Esophagus muscularis mucosa (tissue), 4 donors: ENCODE results near the gene ALG2. TPM values are rescaled to one million over a fixed set of nuclear protein-coding genes. Genes with fewer than 3 reads are reported as not detected.
A peak's percentile ranks its signal among the peaks of the same experiment; 100 is the strongest.

Experiments used
- DNase-seq: peaks from one replicate; pipeline ENCODE4 v3.0.0-alpha.2; 2017; ENCODE audit errors: extremely low spot score
- H3K27ac ChIP-seq, 4 donors: fragments of 200-600 bp; sonication (generic); replicated peaks in 1 of 4; 1 replicate in 3 of 4; 2 replicates in 1 of 4; pipeline ENCODE4 v1.5.1; 2016 to 2019; ENCODE audit warnings: mild to moderate bottlenecking in 1 of 4
- H3K27me3 ChIP-seq, 4 donors: fragments of 200-600 bp; sonication (generic); one replicate each; pipeline versions ENCODE4 v1.5.1 to v1.6.0; 2016 to 2019
- H3K36me3 ChIP-seq, 4 donors: fragments of 200-600 bp; sonication (generic); one replicate each; pipeline ENCODE4 v1.5.1; 2016 to 2019
- H3K4me1 ChIP-seq, 4 donors: fragments of 200-600 bp; sonication (generic); one replicate each; pipeline ENCODE4 v1.5.1; 2016 to 2019
- H3K4me3 ChIP-seq, 4 donors: fragments of 200-600 bp; sonication (generic); 1 replicate in 2 of 4; 2 replicates in 2 of 4; pipeline ENCODE4 v1.5.1; 2016 to 2019; ENCODE audit warnings: mild to moderate bottlenecking in 4 of 4, moderate library complexity in 1 of 4
- H3K9me3 ChIP-seq, 4 donors: fragments of 200-600 bp; sonication (generic); 1 replicate in 3 of 4; 2 replicates in 1 of 4; pipeline ENCODE4 v1.5.1; 2016 to 2019
- EP300 ChIP-seq: sonication (generic); formaldehyde crosslinking; IDR thresholded peaks from one replicate; pipeline ENCODE4 v1.6.1; 2017; ENCODE audit warnings: antibody characterized with exemption
- POLR2A ChIP-seq: fragments of 450-650 bp; IDR thresholded peaks from one replicate; pipeline ENCODE4 v1.6.1; 2017; ENCODE audit warnings: antibody characterized with exemption, moderate library complexity, mild to moderate bottlenecking, low read depth
- POLR2AphosphoS5 ChIP-seq, 2 donors: sonication (generic); formaldehyde crosslinking; IDR thresholded peaks; one replicate each; pipeline ENCODE4 v1.6.1; 2017; ENCODE audit warnings: antibody characterized with exemption in 2 of 2
- WGBS: methylation state at CpG from one replicate; pipeline ENCODE4 v1.1.5; 2018; 5-methylcytosine and 5-hydroxymethylcytosine counted together
- intact Hi-C: fragments of 100-400 bp; cut with DNase I; formaldehyde crosslinking; loops from one replicate; pipeline ENCODE4 v1.15.1; 2023
- total RNA-seq, 4 donors: library from RNA; depleted of rRNA; stranded (reverse); fragments of >200 nt; gene quantifications; one replicate each; pipeline versions ENCODE4 v1.1.0 to v1.2.1, GENCODE V29; 2016
- TF ChIP-seq, protein P1 (sequence below), 3 experiments: fragments of 200-600 bp in 2 of 3; fragments of 450-650 bp in 1 of 3; sonication (generic) in 2 of 3; IDR thresholded peaks; one replicate each; pipeline ENCODE4 v1.5.1; 2017 to 2019; ENCODE audit warnings: antibody characterized with exemption in 3 of 3, mild to moderate bottlenecking in 2 of 3, moderate library complexity in 1 of 3

The ALG2 gene, protein sequence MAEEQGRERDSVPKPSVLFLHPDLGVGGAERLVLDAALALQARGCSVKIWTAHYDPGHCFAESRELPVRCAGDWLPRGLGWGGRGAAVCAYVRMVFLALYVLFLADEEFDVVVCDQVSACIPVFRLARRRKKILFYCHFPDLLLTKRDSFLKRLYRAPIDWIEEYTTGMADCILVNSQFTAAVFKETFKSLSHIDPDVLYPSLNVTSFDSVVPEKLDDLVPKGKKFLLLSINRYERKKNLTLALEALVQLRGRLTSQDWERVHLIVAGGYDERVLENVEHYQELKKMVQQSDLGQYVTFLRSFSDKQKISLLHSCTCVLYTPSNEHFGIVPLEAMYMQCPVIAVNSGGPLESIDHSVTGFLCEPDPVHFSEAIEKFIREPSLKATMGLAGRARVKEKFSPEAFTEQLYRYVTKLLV
- 10 to 100 TPM; 19.5 to 33.4 (median 26.2) TPM for total RNA-seq

DNA sequence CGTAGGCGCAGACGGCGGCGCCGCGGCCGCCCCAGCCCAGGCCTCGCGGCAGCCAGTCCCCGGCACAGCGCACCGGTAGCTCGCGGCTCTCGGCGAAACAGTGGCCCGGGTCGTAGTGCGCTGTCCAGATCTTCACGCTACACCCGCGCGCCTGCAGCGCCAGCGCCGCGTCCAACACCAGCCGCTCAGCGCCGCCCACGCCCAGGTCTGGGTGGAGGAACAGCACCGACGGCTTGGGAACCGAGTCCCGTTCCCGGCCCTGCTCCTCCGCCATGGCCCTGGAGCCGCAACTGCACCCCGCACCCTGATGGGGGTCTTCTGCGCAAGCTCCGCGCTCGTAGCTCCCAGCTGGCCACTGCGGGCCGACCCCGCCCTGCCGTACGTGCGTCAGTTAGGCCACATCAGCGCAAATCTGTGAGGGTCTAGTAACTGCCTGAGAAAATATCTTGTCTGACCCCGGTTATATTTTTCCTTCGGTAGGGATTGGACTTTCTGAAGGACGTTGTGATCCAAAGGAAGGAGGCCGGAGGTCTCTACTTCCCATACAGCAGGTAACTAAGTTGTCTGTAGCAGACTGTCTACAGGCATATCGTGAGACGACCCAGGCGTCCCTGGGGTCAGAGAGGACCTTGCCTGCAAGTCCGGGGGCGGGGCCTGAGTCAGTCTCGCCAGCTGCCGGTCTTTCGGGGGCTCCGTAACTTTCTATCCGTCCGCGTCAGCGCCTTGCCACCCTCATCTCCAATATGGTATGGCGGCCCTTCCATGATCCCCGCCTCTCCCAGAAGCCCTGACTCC lies at the start of gene ALG2, which contains the start of gene SEC61B:
ALG2 (minus strand) TSS at position 322 of the 795 bp plus-strand sequence; CDS start at position 274, 48 bp downstream.
SEC61B (plus strand) TSS at position 662 of the 795 bp plus-strand sequence; CDS start at position 744, 82 bp downstream.
- TF ChIP-seq POLR2A (peak; percentile 92), POLR2AphosphoS5 (IDR thresholded peaks at IDR 0.05) (peak; percentile 98 to 99), EP300 (no peak)
- TF ChIP-seq, protein P1, sequence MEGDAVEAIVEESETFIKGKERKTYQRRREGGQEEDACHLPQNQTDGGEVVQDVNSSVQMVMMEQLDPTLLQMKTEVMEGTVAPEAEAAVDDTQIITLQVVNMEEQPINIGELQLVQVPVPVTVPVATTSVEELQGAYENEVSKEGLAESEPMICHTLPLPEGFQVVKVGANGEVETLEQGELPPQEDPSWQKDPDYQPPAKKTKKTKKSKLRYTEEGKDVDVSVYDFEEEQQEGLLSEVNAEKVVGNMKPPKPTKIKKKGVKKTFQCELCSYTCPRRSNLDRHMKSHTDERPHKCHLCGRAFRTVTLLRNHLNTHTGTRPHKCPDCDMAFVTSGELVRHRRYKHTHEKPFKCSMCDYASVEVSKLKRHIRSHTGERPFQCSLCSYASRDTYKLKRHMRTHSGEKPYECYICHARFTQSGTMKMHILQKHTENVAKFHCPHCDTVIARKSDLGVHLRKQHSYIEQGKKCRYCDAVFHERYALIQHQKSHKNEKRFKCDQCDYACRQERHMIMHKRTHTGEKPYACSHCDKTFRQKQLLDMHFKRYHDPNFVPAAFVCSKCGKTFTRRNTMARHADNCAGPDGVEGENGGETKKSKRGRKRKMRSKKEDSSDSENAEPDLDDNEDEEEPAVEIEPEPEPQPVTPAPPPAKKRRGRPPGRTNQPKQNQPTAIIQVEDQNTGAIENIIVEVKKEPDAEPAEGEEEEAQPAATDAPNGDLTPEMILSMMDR (IDR thresholded peaks at IDR 0.05) = peak in 1 of 3 experiments; percentile 6
- Histone ChIP-seq H3K36me3 (peaks cover 0 to 30% (median 15%) of the 10 kb centered on the region in 4 donors), H3K4me1 (peaks cover 67 to 78% (median 71%) of the 10 kb centered on the region in 4 donors), H3K27ac (peak within 1 kb of the TSS; percentile 87 to 93 (median 90)), H3K27me3 (no peaks in the 10 kb centered on the region), H3K4me3 (peak within 1 kb of the TSS; percentile 77 to 88 (median 83)), H3K9me3 (no peaks in the 10 kb centered on the region)
- intact Hi-C loops = loop anchor here (5.0 kb wide), 1 partner anchor 35 kb away; no protein-coding TSS in a partner anchor
- peak; percentile 97 for DNase-seq
- WGBS = under 1% methylated on average over 30 of the region's 70 CpGs

DNA sequence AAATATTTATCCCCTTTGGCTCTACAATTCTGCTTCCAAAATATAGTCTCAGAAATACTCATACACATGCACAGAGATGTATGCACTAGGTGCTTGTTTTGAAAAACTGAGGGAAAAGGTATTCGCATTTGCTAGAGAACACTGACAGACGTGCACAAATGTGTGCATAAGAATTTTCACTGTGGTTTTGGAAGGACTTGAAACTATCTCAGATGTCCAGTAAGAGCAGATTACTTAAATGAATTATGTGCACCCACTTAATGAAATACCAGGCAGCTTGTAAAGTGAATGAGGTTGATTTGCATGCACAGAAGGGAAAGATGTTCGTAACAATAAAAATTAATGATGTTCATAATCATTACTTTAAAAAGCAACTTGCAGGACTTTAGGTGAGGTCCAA lies 48.7 kb upstream of the ALG2 start:
- WGBS = 67% methylated on average over 3 of the region's 3 CpGs
- no peaks in the 10 kb centered on the region for H3K27me3 ChIP-seq
- no peaks in the 10 kb centered on the region for H3K9me3 ChIP-seq
- intact Hi-C loops = no loop called here
- DNase-seq = no peak
- no peaks in the 10 kb centered on the region for H3K36me3 ChIP-seq
- H3K4me1 ChIP-seq = peaks cover 0 to 11% (median 7%) of the 10 kb centered on the region in 4 donors
- TF ChIP-seq, protein P1 (IDR thresholded peaks at IDR 0.05) = no peak
- TF ChIP-seq POLR2A (no peak), EP300 (no peak), POLR2AphosphoS5 (IDR thresholded peaks at IDR 0.05) (no peak)
- H3K4me3 ChIP-seq = no peak overlapping the region
- H3K27ac ChIP-seq = no peak overlapping the region

DNA sequence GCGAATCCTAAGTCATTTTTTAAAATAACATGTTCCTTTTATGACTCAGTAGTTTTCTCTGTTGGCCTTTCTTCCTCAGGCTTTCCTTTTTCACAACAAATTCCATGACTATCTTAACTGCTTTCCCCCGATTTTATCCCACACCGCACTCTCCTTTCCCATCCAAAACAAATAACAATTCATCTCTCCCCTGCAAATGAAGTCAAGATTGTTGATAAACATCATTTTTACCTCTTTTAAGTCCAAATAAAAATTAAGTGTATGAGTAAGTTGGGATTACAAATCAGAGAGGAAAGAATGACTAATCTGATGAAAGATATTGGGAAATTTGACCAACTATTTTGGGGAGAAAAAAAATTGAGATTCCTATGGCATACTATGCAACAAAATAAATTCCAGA lies 47.7 kb upstream of the ALG2 start:
- DNase-seq = no peak
- intact Hi-C loops = loop anchor here (10.0 kb wide), 3 partner anchors 175 to 635 kb away; partner anchors contain the start of gene STX17

More for the DNA sequence above, 47.7 kb upstream of the ALG2 start:
- Histone ChIP-seq H3K36me3 (no peaks in the 10 kb centered on the region), H3K4me3 (no peak overlapping the region), H3K27ac (no peak overlapping the region), H3K4me1 (peaks cover 0 to 11% (median 7%) of the 10 kb centered on the region in 4 donors), H3K9me3 (no peaks in the 10 kb centered on the region), H3K27me3 (no peaks in the 10 kb centered on the region)
- TF ChIP-seq, protein P1 (IDR thresholded peaks at IDR 0.05) = no peak
- no peak for TF ChIP-seq EP300
- TF ChIP-seq POLR2A = no peak
- TF ChIP-seq POLR2AphosphoS5 (IDR thresholded peaks at IDR 0.05) = no peak
- WGBS = 74% methylated on average over 3 of the region's 3 CpGs
